BE2C (cell line): ENCODE results near the gene AEBP2.

ENCODE experiments used
- DNase-seq: peaks from one replicate; pipeline ENCODE4 v3.0.0-alpha.2; 2020
- H3K27me3 ChIP-seq: fragments of 250-450 bp; sonication (Bioruptor Pico); 2 replicates; pipeline ENCODE4 v1.5.1; 2020; ENCODE audit warnings: mild to moderate bottlenecking
- H3K36me3 ChIP-seq: fragments of 250-450 bp; sonication (Bioruptor Pico); 2 replicates; pipeline ENCODE4 v1.5.1; 2020; ENCODE audit warnings: mild to moderate bottlenecking
- H3K4me1 ChIP-seq: fragments of 250-450 bp; sonication (Bioruptor Pico); 2 replicates; pipeline ENCODE4 v1.5.1; 2020
- H3K4me3 ChIP-seq: 2 replicates; pipeline ENCODE4 v1.5.1; 2011; ENCODE audit warnings: low read depth, low read length
- H3K9me3 ChIP-seq: fragments of 250-450 bp; sonication (Bioruptor Pico); 2 replicates; pipeline ENCODE4 v1.5.1; 2020
- CTCF ChIP-seq: IDR thresholded peaks from 2 replicates; pipeline ENCODE4 v1.5.1; 2012; ENCODE audit warnings: mild to moderate bottlenecking, low read depth, low read length

The AEBP2 gene

GRCh38 chr12:19440019-19440858 is 947 bp downstream of the AEBP2 start:
- Histone ChIP-seq H3K36me3 (peaks cover 4% of the 10 kb centered on the region; the same call in 1 of the 2 replicates), H3K4me3 (peak overlapping the region; percentile 81), H3K4me1 (no peaks in the 10 kb centered on the region; the same call in 1 of the 2 replicates), H3K27me3 (0 out of 2 replicates have a peak, but pooled peaks cover 4% of the 10 kb centered on the region), H3K9me3 (peaks cover 5% of the 10 kb centered on the region)
- peak; percentile 69 for DNase-seq
- no peak for TF ChIP-seq CTCF

- TF ChIP-seq CTCF: no peak
- H3K9me3 ChIP-seq: peaks cover 5% of the 10 kb centered on the region
- peaks cover 4% of the 10 kb centered on the region; the same call in 1 of the 2 replicates for H3K36me3 ChIP-seq
- no peak for DNase-seq
- no peaks in the 10 kb centered on the region; the same call in 1 of the 2 replicates for H3K4me1 ChIP-seq
- 0 out of 2 replicates have a peak, but pooled peaks cover 4% of the 10 kb centered on the region for H3K27me3 ChIP-seq
- H3K4me3 ChIP-seq: peak overlapping the region; percentile 81
Observed at GRCh38 chr12:19440916-19441315, 1.6 kb downstream of the AEBP2 start.

GRCh38 chr12:19443585-19443984 is 4.3 kb downstream of the AEBP2 start:
- TF ChIP-seq CTCF: no peak

GRCh38 chr12:19444097-19444496 is 4.8 kb downstream of the AEBP2 start:
- no peaks in the 10 kb centered on the region for H3K27me3 ChIP-seq
- no peak overlapping the region for H3K4me3 ChIP-seq
- no peak for TF ChIP-seq CTCF
- H3K36me3 ChIP-seq: peaks cover 4% of the 10 kb centered on the region; the same call in 1 of the 2 replicates
- H3K9me3 ChIP-seq: no peaks in the 10 kb centered on the region; the same call in 1 of the 2 replicates
- no peaks in the 10 kb centered on the region for H3K4me1 ChIP-seq
- DNase-seq: no peak

More at GRCh38 chr12:19443585-19443984, 4.3 kb downstream of the AEBP2 start:
- H3K36me3 ChIP-seq: peaks cover 4% of the 10 kb centered on the region; the same call in 1 of the 2 replicates
- H3K27me3 ChIP-seq: 0 out of 2 replicates have a peak, but pooled peaks cover 4% of the 10 kb centered on the region
- no peak overlapping the region for H3K4me3 ChIP-seq
- no peak for DNase-seq
- peaks cover 5% of the 10 kb centered on the region for H3K9me3 ChIP-seq
- no peaks in the 10 kb centered on the region; the same call in 1 of the 2 replicates for H3K4me1 ChIP-seq

GRCh38 chr12:19447386-19447785 is 8.1 kb downstream of the AEBP2 start:
- H3K9me3 ChIP-seq: no peaks in the 10 kb centered on the region
- no peaks in the 10 kb centered on the region for H3K4me1 ChIP-seq
- TF ChIP-seq CTCF: no peak
- peaks cover 4% of the 10 kb centered on the region; the same call in 1 of the 2 replicates for H3K36me3 ChIP-seq
- no peaks in the 10 kb centered on the region for H3K27me3 ChIP-seq
- no peak for DNase-seq
- H3K4me3 ChIP-seq: no peak overlapping the region

- no peaks in the 10 kb centered on the region for H3K36me3 ChIP-seq
- no peaks in the 10 kb centered on the region for H3K4me1 ChIP-seq
- H3K4me3 ChIP-seq: no peak overlapping the region
Observed at GRCh38 chr12:19449814-19450213, 10.5 kb downstream of the AEBP2 start.

More at GRCh38 chr12:19449814-19450213, 10.5 kb downstream of the AEBP2 start:
- no peaks in the 10 kb centered on the region for H3K9me3 ChIP-seq
- no peak for TF ChIP-seq CTCF
- DNase-seq: no peak
- H3K27me3 ChIP-seq: no peaks in the 10 kb centered on the region
